Nephron progenitor cell (in vitro differentiated cells): ENCODE measurements around the gene RHCG.

ENCODE experiments used
- DNase-seq: peaks from one replicate; pipeline ENCODE4 v3.0.0; 2021
- H3K27ac Mint-ChIP-seq: 2 replicates; pipeline ENCODE4 v1.8.0; 2021; ENCODE audit warnings: mild to moderate bottlenecking, moderate library complexity, mixed read lengths
- H3K27me3 Mint-ChIP-seq: 2 replicates; pipeline ENCODE4 v1.8.0; 2021; ENCODE audit warnings: mild to moderate bottlenecking, low read depth, mixed read lengths; ENCODE audit not compliant: poor library complexity
- H3K36me3 Mint-ChIP-seq: 2 replicates; pipeline ENCODE4 v1.8.0; 2021; ENCODE audit warnings: low read depth, mixed read lengths
- H3K4me1 Mint-ChIP-seq: 2 replicates; pipeline ENCODE4 v1.8.0; 2021; ENCODE audit warnings: mixed read lengths
- H3K4me3 Mint-ChIP-seq: 2 replicates; pipeline ENCODE4 v1.8.0; 2021; ENCODE audit warnings: mild to moderate bottlenecking, moderate library complexity, mixed read lengths
- H3K9me3 Mint-ChIP-seq: 2 replicates; pipeline ENCODE4 v1.8.0; 2021; ENCODE audit warnings: mild to moderate bottlenecking, moderate library complexity, mixed read lengths
- CTCF ChIP-seq: fragments of 200-600 bp; sonication (generic); IDR thresholded peaks from 2 replicates; pipeline ENCODE4 v1.5.0; 2021; ENCODE audit warnings: antibody characterized with exemption

The RHCG gene

GRCh38 chr15:89500397-89501270, 4.3 kb upstream of the RHCG start:
- no peaks in the 10 kb centered on the region for H3K4me1 Mint-ChIP-seq
- H3K27me3 Mint-ChIP-seq = peaks cover 75% of the 10 kb centered on the region
- no peaks in the 10 kb centered on the region for H3K36me3 Mint-ChIP-seq
- peaks cover 4% of the 10 kb centered on the region for H3K9me3 Mint-ChIP-seq
- no peak overlapping the region for H3K27ac Mint-ChIP-seq
- H3K4me3 Mint-ChIP-seq = no peak overlapping the region
- TF ChIP-seq CTCF = peak; percentile 6
- DNase-seq = no peak

GRCh38 chr15:89499156-89499555, 2.8 kb upstream of the RHCG start:
- no peak for DNase-seq
- no peak overlapping the region for H3K27ac Mint-ChIP-seq
- H3K9me3 Mint-ChIP-seq = peaks cover 4% of the 10 kb centered on the region
- no peaks in the 10 kb centered on the region for H3K36me3 Mint-ChIP-seq
- H3K27me3 Mint-ChIP-seq = peaks cover 84% of the 10 kb centered on the region
- TF ChIP-seq CTCF = no peak
- no peaks in the 10 kb centered on the region for H3K4me1 Mint-ChIP-seq
- H3K4me3 Mint-ChIP-seq = no peak overlapping the region

GRCh38 chr15:89498574-89498906, 2.2 kb upstream of the RHCG start:
- Mint-ChIP-seq H3K4me1 (no peaks in the 10 kb centered on the region), H3K4me3 (no peak overlapping the region), H3K36me3 (no peaks in the 10 kb centered on the region), H3K27me3 (peaks cover 86% of the 10 kb centered on the region), H3K27ac (no peak overlapping the region), H3K9me3 (peaks cover 4% of the 10 kb centered on the region)
- no peak for DNase-seq
- no peak for TF ChIP-seq CTCF

- Mint-ChIP-seq H3K9me3 (peaks cover 4% of the 10 kb centered on the region), H3K36me3 (no peaks in the 10 kb centered on the region), H3K27me3 (peaks cover 94% of the 10 kb centered on the region), H3K4me1 (no peaks in the 10 kb centered on the region), H3K27ac (no peak overlapping the region), H3K4me3 (no peak overlapping the region)
- DNase-seq = no peak
- TF ChIP-seq CTCF = no peak
These were observed 848 bp upstream of the RHCG start for GRCh38 chr15:89497231-89497630.

GRCh38 chr15:89495638-89496145, 691 bp downstream of the RHCG start:
- H3K4me3 Mint-ChIP-seq = no peak overlapping the region
- H3K36me3 Mint-ChIP-seq = no peaks in the 10 kb centered on the region
- DNase-seq = no peak
- H3K4me1 Mint-ChIP-seq = peaks cover 6% of the 10 kb centered on the region
- no peak overlapping the region for H3K27ac Mint-ChIP-seq
- H3K9me3 Mint-ChIP-seq = no peaks in the 10 kb centered on the region
- H3K27me3 Mint-ChIP-seq = peaks cover 88% of the 10 kb centered on the region
- no peak for TF ChIP-seq CTCF
